Measurements from ENCODE around the gene IDNK. TPM values are rescaled to one million over a fixed set of nuclear protein-coding genes. Genes with fewer than 3 reads are reported as not detected.

Gene IDNK
- total and polyA plus RNA-seq, 2 of the 8 experiments (the other 6 are each of a cell fraction or from before 2014, with no cell fraction given) = 0.29 to 0.48 TPM

GRCh38 chr9:83601463-83601862, 21.5 kb upstream of the IDNK start:
- DNase-seq (ENCODE audit: low read depth in 1 of 2, low spot score in 2 of 2) (no peak), FAIRE-seq (no peak)
- H3K4me3 ChIP-seq (ENCODE audit: extremely low read depth in 1 of 4, insufficient read depth in 2 of 4, low read depth in 3 of 4, low read length in 4 of 4) = no peak overlapping the region

More at GRCh38 chr9:83601463-83601862, 21.5 kb upstream of the IDNK start:
- no peak overlapping the region for H3K14ac ChIP-seq (ENCODE audit: insufficient read length)
- no peak overlapping the region for H4K5ac ChIP-seq (ENCODE audit: insufficient read length, low read depth, low read length)
- H3K27ac ChIP-seq (ENCODE audit: low read depth, low read length) = no peak overlapping the region
- H4K20me1 ChIP-seq (replicated peaks in 1 of 2; ENCODE audit: control insufficient read depth in 1 of 2, insufficient read depth in 2 of 2, low read length in 2 of 2) = no peaks in the 10 kb centered on the region
- H3K9ac ChIP-seq (replicated peaks in 1 of 4; ENCODE audit: extremely low read depth in 1 of 4, low read depth in 3 of 4, low read length in 3 of 4) = no peak overlapping the region
- H2BK5ac ChIP-seq (ENCODE audit: low read depth, low read length) = no peak overlapping the region
- no peak overlapping the region for H2BK120ac ChIP-seq (replicated peaks; ENCODE audit: low read depth, low read length)
- H2AFZ ChIP-seq (ENCODE audit: low read length) = no peak overlapping the region
- ChIA-PET CTCF (ENCODE audit: partially characterized antibody) (interaction anchor here (0.9 to 3.7 kb wide), 5 partner anchors 9 to 267 kb away, joined by 3 to 18 read pairs (median 3); no protein-coding TSS in a partner anchor), POLR2A (ENCODE audit: partially characterized antibody) (interaction anchor here (1.1 kb wide), 1 partner anchor 107 kb away, joined by 3 read pairs; the partner anchor contains the start of gene UBQLN1)
- H4K91ac ChIP-seq (replicated peaks; ENCODE audit: insufficient read length, low read length) = no peak overlapping the region
- no peak overlapping the region for H3K4ac ChIP-seq (replicated peaks; ENCODE audit: insufficient read length, low read depth, low read length)
- no peak overlapping the region for H4K8ac ChIP-seq (ENCODE audit: extremely low read depth, insufficient read depth, low read length)
- H3K23ac ChIP-seq (ENCODE audit: insufficient read length) = no peak overlapping the region
- no peaks in the 10 kb centered on the region for H3K79me2 ChIP-seq (ENCODE audit: control insufficient read depth in 1 of 2, insufficient read depth in 2 of 2, low read length in 2 of 2)
- no peak overlapping the region for H2BK20ac ChIP-seq (ENCODE audit: low read length)
- no peaks in the 10 kb centered on the region for H3K9me3 ChIP-seq (ENCODE audit: insufficient read depth in 2 of 2, low read depth in 1 of 2, low read length in 1 of 2)
- no peak overlapping the region for H2BK12ac ChIP-seq (ENCODE audit: low read depth, low read length)
- no peak overlapping the region for H2BK15ac ChIP-seq (ENCODE audit: low read length)
- H3K18ac ChIP-seq (ENCODE audit: extremely low read depth, low read length) = no peak overlapping the region
- H3K36me3 ChIP-seq (ENCODE audit: control insufficient read depth in 2 of 4, insufficient read depth in 4 of 4, low read length in 3 of 4) = no peaks in the 10 kb centered on the region
- H2AK5ac ChIP-seq (ENCODE audit: low read depth, low read length) = no peak overlapping the region
- H3K4me2 ChIP-seq (ENCODE audit: insufficient read depth in 1 of 2, low read depth in 2 of 2, low read length in 2 of 2) = no peak overlapping the region
- no peaks in the 10 kb centered on the region for H3K23me2 ChIP-seq (ENCODE audit: low read depth, low read length)
- no peak overlapping the region for H3K56ac ChIP-seq (replicated peaks; ENCODE audit: insufficient read length, low read depth, low read length)
- TF ChIP-seq SP2 (IDR thresholded peaks at IDR 0.05; ENCODE audit: low read length) = no peak
- no peak for TF ChIP-seq CHD1 (IDR thresholded peaks at IDR 0.05; ENCODE audit: low read depth, low read length)
- no peak for TF ChIP-seq USF2 (IDR thresholded peaks at IDR 0.05; ENCODE audit: low read length)
- TF ChIP-seq KDM5A (IDR thresholded peaks at IDR 0.05; ENCODE audit: low read length) = no peak
- no peaks in the 10 kb centered on the region for H3K27me3 ChIP-seq (replicated peaks in 1 of 4; ENCODE audit: control insufficient read depth in 3 of 4, extremely low read depth in 1 of 4, insufficient read depth in 3 of 4, low read length in 3 of 4)
- no peaks in the 10 kb centered on the region for H3K4me1 ChIP-seq (replicated peaks in 1 of 4; ENCODE audit: control insufficient read depth in 3 of 4, insufficient read depth in 4 of 4, low read length in 3 of 4)
- H3K79me1 ChIP-seq (ENCODE audit: low read depth, low read length) = no peaks in the 10 kb centered on the region
- 97% methylated on average over 2 of the region's 2 CpGs; no CpG with 5 or more reads in 1 of the 2 experiments for WGBS, 2 experiments (ENCODE audit: extremely low coverage in 1 of 2, insufficient coverage in 1 of 2, insufficient read length in 1 of 2, insufficient replicate concordance in 2 of 2, low coverage in 1 of 2, low lambda C conversion rate in 2 of 2, missing lambda C conversion rate in 1 of 2)

Measured in H1 (cell line).